ENCODE results near the gene LAMA3.

- TF ChIP-seq CTCF (conservative IDR thresholded peaks at IDR 0.05; ENCODE audit: low read depth in 2 of 2), result no peak
- TF ChIP-seq POLR2AphosphoS5 (IDR thresholded peaks at IDR 0.05; ENCODE audit: low read depth), result no peak
Measured at GRCh38 chr18:23995180-23995579, 305.9 kb downstream of the LAMA3 start.
